GM18861 (cell line): Measurements from ENCODE around the gene EMX2.
"Not testable (repeated sequence)": the region's sequence is repeated elsewhere in the genome, so short reads cannot be mapped to it uniquely, and the experiment has no call there.

Source experiments
- ATAC-seq: cut with Tn5 transposase; IDR thresholded peaks from one replicate; pipeline ENCODE4 v1.9.1; 2021; ENCODE audit not compliant: unreplicated experiment

Gene EMX2

DNA sequence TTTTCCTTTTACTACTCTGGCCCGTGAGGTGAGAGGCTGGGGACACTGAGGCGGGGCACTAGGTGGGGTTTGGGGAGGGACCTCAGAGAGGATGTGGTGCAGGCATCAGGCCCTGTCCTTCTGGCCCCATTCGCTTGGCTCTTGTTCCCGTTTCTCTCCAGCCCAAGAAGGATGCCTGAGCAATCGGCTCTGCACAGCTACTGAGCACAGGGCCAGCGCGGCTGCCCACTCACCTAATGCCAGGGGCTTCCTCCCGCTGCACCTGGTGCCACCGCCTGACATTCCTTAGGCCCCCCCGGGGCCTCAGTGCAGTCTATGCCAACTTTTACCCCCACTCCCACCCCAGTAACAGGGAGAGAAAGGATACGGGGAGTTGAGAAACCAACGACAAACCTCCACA lies 12.5 kb downstream of the EMX2 start:
- ATAC-seq = no peak

DNA sequence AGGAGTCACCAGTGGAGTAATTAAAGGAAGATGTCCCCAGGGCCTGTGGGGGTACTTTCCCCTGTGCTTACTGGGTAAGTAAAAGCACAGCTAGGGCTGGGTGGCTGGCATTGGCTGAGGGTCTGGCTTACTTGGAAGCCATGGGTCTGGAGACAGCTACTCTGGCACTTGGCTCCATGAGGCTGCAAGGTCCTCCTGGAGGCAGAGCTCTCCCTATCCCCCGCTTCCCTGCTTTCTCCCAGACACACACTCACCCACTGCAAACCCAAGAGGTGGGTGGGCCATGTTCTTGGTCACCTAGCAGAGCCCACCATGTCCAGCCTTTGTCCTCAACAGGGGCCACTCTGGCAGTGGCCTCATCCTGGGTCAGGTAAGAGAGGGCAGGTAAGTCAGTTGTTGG lies 13.3 kb downstream of the EMX2 start:
- no peak for ATAC-seq

DNA sequence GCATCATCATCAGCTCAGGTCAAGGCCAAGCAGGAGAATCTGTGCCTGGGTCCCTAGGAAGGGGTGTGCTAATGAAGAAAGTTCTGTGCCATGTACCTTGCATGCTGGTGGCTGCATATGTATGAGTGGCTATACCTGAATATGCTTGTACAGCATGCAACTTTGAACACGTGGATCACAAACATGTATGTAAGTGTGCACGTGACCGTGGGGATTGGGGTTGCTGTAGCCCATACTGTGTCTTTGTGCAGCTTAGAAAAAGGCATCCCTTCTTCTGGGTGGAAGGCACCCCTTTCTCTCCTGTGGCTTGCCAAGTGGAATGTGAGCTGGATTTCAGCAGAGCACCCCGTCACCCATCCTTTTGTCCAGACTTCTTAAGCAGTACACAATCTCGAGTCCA lies 13.8 kb downstream of the EMX2 start:
- no peak for ATAC-seq

DNA sequence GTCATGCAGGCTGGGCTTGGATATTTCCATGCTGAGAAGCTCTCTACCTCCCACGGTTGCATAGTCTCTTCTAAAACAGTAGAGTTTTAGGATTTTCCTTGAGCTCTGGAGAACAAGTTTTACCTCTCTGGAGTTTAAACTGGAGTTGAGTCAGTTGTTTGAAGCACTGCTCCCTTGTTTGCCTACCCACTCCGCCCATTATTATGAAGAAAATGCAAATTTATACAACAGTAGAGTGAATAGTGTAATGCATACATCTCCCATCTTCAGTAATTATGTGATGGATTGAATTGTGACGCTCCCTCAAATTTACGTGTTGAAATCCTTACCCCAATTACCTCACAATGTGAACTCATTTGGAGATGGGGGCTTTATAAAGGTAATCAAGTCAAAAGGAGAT lies 17.2 kb downstream of the EMX2 start:
- no peak for ATAC-seq

DNA sequence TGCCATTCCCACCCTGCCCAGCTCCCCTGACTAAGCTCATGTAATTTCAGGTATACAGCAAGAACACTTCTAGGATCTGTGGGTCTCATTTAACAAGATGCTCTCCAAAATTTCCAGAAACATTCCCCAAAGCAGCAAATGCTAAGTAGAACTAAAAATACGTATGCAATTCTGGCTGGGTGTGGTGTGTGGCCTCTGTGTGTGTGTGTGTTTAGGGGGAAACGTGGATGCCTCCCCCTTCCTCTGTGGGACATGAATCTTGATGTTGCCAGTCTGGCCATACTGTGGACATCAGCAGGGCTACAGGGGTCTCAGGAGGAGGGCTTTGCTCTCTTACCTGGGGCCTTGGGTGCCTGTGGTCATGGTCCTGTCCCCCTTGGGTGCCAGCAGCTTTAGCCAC lies 18.4 kb downstream of the EMX2 start:
- ATAC-seq = no peak

DNA sequence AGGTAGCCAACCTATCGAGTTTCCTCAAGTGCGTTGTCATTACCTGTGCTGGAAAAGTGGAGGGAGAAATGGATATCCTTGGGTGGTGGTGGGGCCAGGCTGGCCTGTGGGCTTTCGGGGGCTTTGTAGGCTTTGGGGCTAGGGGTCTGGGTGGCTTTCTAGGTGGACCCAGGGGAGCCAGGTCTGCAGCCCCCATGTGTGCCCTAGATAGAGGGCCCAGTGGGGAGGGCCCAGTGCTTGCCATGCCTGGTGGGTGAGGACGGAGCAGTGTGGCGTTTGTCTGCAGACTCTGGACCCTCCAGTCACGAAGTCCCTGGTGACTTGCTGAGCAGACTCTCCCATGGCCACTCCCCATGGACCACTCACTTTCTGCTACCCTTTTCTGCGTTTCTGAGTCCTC lies 19.7 kb downstream of the EMX2 start:
- no peak for ATAC-seq

DNA sequence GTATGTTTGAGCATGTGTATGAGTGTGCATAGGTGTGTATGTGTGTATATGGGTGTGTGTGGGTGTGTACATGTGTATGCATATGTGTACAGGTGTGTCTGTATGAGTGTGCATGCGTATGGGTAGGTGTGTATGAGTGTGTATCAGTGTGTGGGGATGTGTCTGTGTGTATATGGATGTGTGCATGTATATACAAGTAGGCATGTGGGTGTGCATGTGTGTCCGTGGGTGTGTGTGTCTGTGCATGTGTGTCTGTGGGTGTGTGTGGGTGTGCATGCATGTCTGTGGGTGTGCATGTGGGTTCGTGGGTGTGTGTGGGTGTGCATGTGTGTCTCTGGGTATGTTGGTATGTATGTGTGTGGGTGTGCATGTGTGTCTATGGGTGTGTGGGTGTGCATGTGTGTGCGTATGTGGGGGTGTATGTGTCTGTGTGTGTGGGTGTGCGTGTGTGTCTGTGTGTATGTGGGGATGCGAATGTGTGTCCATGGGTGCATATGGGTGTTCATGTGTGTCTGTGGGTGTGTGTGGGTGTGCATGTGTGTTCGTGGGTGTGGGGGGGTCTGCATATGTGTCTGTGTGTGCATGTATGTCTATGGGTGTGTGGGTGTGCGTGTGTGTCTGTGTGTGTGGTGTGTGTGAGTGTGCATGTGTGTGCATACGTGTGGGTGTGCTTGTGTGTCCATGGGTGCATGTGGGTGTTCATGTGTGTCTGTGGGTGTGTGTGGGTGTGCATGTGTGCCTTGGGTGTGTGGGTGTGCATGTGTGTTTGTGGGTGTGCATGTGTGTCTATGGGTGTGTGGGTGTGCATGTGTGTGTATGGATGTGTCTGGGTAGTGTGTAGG lies 20.6 kb downstream of the EMX2 start:
- ATAC-seq = no peak

DNA sequence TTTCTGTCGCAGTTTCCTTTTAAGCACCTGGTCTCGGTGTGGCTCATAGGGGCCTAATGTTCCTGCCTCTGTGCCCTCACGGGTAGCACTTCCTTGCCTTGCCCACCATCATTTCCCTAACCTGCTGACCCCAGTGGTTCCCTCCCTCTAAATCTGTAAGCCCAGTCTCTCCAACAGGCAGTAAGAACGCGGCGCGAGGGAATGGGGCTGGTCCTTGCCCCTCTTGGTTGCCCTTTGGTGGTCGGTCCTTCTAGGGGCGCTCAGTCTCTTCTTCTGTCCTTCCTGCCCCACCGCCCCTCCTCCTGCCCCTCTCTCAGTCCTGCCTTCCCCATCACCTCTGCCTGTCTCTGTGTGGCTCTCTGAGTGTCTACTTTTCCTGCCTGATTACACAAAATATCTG lies 21.2 kb downstream of the EMX2 start:
- no peak for ATAC-seq

DNA sequence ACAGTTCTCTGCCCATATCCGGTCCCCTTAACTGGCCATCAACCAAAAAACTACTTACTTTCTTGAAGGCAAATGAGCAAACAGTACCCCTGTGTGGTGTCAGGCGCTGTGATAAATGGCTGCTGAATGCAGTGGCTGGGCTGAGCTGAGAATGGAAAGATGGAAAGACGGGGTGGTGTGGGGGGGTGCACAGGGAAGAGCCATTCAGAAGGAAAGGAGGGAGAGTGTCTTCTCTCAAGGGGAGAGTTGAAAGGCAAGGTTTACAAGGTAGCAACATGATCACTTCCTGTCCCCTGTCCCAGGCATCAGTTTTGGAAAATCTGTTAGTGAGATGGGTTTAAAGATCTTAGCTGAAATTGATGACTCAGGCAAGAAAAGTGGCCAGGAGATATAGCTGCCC lies 22.5 kb downstream of the EMX2 start:
- ATAC-seq = no peak

DNA sequence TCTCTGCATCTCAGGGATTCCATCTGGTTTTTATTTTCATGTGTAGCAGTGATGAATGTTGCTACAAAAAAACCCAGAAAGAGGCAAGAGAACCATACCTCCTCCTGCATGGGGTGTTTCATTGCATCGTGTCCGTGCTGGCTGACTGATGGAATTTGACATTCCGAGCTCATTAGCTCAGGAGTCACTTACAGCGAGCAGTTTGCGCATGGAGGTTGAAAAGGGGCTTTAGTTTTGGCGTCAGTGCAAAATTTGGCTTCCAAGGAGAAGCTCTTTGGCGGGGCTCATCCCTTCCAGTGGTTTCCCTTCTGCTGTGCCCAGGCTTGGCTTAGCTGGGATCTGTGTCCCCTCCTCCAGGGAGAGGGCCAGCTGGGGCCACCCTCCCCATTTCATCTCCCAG lies 25.8 kb downstream of the EMX2 start:
- ATAC-seq = no peak

DNA sequence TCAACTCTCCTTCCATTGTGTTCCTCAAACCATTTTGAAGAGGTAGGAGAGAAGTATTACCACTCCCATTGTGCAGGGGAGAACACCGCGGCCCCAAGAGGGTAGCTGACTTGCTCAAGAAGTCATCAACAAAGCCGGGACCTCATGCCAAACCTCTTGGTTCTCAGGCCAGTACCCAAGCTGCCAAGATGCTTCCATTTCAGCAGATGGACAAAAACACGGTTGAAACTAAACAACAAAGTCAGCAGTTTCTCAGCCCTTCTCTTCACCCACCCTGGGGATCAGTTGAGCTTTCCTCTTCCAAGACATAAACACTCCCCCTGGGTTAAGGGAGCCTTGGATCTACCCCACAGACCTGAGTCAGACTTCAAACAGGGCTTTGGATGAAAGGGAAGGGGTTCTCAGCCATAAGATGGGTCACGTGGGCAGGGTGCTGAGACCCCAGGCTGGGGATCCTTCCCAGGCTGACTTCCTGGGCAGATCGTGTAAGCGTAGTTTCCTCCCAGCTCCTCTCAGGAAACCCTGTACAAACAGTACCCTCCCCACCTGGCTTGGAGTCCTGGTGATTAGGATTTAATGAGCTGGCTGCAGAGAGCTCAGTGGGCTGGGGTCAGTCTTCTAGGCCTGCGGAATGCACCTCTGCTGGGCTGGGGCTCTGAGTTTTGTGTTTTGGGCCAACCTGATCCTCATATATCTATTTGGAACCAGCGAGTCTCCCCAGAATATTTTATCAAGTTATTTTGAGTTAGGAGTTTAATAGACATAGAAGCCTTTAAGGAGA lies 27.3 kb downstream of the EMX2 start:
- no peak for ATAC-seq

DNA sequence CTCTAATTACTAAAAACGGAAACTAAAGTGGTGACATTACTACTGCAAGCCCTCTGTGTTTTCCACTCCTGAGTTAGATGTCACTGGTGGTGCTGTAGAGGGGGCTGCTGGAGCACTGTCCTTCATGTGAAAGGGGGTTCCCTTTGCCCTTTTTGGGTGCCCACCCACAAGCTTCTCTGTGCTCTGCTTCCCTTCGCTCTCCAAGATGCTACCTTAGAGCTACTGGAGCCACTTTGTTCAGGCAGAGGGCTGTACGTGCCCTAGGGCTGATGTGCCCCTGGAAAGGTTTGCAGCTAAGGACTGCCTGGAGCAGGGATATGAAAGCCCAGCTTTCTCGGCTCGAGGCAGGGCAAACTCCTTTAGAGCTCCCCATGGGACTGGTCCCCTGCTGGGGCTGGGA lies 28.3 kb downstream of the EMX2 start:
- ATAC-seq = no peak

DNA sequence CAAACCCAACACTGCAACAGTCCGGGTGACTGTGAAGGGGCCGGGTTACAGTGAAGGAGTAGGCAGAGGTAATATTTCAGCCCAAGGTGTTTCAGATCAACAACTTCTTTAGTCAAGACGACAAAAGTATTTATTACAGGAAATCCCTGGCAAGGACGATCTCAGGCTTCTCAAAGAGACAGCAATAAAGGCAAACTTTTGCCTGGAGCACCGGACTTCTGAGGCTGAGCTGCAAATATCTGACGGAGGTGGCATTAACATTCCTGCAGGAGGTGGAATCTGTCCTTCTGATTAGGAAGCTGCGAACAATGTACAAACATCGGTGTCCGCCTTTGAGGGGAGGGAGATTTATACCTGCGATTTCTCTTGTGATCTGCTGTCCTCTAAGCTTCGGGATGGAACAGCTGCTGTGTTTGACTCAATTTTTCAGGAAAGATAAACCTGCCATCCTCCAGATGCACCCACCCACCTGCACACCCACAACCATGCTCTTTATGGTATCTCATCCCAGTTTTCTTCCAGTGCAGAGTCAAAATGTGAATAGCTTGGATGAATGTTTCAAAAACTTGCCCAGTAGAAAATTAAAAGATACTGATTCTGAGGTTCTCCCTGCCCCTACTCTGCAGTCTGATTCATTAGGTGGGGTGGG lies 32.1 kb downstream of the EMX2 start:
- no peak for ATAC-seq

DNA sequence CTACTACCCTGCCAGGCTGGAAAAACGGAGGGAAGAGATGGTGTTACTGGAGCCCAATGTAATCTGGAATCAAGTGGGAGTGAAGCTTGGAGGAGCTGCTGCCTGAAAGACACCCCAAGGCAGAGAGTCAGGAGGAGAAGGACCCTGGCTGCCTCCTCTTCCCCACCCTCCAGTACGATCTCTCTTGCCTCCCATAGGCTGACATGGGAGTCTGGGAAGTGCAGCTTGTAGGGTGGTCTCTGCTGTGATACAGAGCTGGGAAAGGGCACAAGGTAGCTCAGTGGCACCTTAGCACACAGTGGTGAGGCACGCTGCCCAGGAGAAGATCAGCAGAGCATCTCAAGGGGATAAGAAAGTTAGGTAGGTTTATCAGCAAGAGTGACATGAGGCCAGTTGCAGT lies 35.9 kb downstream of the EMX2 start:
- no peak for ATAC-seq

DNA sequence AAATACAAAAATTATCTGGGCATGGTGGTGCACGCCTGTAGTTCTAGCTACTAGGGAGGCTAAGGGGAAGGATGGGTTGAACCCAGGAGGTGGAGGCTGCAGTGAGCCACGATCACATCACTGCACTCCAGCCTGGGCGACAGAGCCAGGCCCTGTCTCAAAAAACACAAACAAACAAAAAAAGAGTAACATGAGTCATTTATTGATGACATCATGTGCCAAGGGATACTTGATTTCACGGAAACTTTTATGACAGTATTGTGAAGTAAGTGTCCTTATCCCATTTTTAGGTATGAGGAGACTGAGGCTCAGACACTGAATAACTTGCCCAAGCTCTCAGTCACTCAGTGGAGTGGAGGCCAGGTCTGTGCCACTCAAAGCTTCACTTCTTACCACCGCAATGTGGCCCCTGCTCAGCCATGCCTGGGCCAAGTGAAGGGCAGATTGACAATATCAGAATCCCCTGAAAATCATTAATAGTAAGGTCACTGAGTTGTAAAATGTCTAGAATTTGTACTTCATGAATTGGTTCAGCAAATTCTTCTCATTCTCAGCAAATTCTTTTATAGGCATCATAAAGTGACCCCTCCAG lies 36.5 kb downstream of the EMX2 start:
- no peak for ATAC-seq

DNA sequence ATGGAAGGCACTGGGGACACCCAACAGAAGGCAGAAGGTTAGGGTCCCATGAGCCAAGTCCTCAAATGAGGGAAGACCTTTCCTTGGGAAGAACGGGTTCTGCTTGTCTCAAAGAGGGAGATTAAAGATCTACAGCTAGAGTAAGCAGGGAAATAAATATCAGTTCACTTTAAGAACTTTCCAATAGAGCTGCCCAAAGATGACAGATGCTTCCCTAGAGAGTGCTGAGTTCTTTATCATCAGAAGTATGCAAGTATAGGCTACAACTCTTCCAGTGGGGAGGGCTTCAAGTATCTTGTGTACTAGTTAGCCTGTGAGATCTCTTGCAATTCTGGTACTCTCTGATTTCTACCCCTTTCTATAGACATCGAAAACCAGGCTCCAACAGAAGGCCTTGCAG lies 39.4 kb downstream of the EMX2 start:
- no peak for ATAC-seq

DNA sequence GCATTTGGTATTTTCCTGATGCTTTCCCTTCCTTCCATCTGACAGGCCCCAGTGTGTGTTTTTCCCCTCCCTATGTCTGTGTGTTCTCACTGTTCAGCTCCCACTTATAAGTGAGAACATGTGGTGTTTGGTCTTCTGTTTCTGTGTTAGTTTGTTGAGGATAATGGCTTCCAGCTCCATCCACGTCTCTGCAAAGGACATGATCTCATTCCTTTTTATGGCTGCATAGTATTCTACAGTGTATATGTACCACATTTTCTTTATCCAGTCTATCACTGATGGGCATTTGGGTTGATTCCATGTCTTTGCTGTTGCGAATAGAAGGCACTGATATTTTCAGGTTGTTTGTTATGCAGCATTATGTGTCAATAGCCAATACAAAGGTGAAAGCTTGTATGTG lies 42.3 kb downstream of the EMX2 start:
- not testable (repeated sequence) for ATAC-seq

DNA sequence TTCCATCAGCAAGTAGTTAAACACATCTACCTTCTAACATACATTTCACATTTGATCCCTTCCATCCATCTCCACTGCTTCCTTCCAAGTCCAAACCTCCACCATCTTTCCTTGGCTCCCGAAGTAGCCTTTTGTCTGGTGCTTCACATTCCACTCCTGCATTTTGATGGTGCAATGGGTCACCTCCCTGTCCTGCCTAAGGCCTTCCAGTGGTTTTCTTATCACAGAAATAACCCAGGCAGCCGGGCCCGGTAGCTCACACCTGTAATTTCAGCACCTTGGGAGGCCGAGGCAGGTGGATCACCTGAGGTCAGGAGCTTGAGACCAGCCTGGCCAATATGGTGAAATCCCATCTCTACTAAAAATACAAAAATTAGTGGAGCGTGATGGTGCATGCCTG lies 44.5 kb downstream of the EMX2 start:
- ATAC-seq = no peak

DNA sequence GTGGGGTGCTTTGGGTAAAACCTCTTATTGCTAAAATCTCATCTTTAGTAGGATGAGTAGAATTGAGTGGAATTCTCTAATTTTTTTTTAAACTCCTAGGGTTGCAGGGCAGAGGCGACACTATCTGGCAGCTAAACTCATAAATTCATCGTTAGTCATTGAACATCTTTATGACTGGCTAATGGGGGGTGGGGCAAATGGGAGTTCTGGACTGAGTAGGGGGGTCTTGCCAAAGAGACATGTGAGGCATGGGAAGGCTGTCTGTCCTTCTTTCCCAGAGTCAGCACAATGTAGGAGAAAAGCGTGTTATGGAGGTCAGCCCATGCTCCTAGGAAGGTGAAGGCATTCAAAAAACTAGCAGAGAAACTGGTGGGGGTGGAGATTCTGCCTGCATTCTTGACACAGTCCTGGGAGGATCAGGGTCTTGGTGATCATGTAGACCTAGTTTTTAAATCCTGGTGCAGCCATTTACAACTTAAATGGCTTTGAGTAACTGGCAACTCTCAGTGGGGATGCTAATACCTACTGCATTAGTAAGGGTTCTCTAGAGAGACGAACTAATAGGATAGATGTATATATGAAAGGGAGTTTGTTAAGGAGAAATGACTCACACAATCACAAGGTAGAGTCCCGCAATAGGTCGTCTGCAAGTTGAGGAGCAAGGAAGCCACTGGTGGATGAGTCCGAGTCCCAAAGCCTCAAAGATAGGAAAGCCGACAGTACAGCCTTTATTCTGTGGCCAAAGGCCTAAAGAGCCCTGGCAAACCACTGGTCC lies 47.7 kb downstream of the EMX2 start:
- no peak for ATAC-seq

DNA sequence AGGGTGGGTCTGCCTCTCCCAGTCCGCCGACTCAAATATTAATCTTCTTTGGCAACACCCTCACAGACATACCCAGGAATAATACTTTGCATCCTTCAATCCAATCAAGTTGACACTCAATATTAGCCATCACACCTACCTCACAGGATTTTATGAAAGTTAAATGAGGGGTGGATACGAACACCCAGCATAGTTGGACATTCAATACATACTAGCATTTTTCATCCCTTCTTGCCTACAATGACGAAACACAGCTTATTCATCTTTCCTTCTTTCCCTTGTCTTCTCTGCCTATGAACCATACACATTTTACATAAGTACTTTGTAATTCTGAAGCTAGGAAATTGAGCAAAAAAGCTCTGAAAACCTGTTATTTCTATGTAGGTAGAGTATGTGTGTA lies 48.5 kb downstream of the EMX2 start:
- no peak for ATAC-seq

DNA sequence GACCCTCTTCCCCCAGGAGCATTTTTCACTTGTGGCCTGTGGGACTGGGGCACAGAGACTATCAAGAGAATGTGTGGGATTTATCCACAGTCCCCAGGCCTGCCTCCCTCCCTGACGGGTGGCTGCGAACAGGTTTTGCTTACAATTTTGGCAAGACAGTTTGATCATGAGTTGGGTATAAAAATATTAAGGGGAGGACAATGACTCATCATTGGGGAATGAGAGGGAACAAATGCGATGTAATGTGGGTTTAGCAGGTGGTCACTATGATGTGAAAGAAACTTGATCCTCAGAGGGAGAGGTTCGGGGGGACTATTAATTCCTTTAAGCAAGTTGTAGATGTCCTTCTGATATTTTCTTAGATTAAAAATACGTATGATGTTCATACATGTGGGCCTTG lies 52.2 kb downstream of the EMX2 start:
- ATAC-seq = no peak
